NCI-H510A treated with DMSO at 0.1 percent for 48 hours (cell line): ENCODE data around the gene OPN1MW.
"Not testable (repeated sequence)": the region's sequence is repeated elsewhere in the genome, so short reads cannot be mapped to it uniquely, and the experiment has no call there.

Experiments used
- DNase-seq: peaks from one replicate; lab custom pipeline; 2025; lab: John Stamatoyannopoulos, UW

The OPN1MW gene

GRCh38 chrX:154211057-154211456, 28.7 kb downstream of the OPN1MW start:
- not testable (repeated sequence) for DNase-seq

- not testable (repeated sequence) for DNase-seq
Measured at GRCh38 chrX:154211499-154211898, 29.1 kb downstream of the OPN1MW start.

GRCh38 chrX:154219456-154219855, 37.1 kb downstream of the OPN1MW start, which contains the start of gene OPN1MW2:
Gene OPN1MW2, plus strand, starts transcription at chrX:154219756. Its CDS starts 60 bp downstream, at chrX:154219816.
- DNase-seq: not testable (repeated sequence)

- not testable (repeated sequence) for DNase-seq
Measured at GRCh38 chrX:154225292-154225691, 42.9 kb downstream of the OPN1MW start.

- not testable (repeated sequence) for DNase-seq
Measured at GRCh38 chrX:154226706-154227105, 44.3 kb downstream of the OPN1MW start.

GRCh38 chrX:154231443-154231842, 49.0 kb downstream of the OPN1MW start:
- not testable (repeated sequence) for DNase-seq

- DNase-seq: not testable (repeated sequence)
Measured at GRCh38 chrX:154233620-154234019, 51.2 kb downstream of the OPN1MW start.

GRCh38 chrX:154238939-154239559, 56.7 kb downstream of the OPN1MW start:
- not testable (repeated sequence) for DNase-seq

GRCh38 chrX:154239982-154240503, 57.6 kb downstream of the OPN1MW start:
- not testable (repeated sequence) for DNase-seq
